Diencephalon (tissue), 1 donor: ENCODE results near the gene AMBP. TPM values are rescaled to one million over a fixed set of nuclear protein-coding genes. Genes with fewer than 3 reads are reported as not detected.

Experiments
- total RNA-seq: library from RNA; depleted of rRNA; stranded (reverse); fragments of >200 nt; gene quantifications from one replicate; pipeline ENCODE4 v1.2.3, GENCODE V29; 2014

The AMBP gene
- not detected for total RNA-seq

DNA sequence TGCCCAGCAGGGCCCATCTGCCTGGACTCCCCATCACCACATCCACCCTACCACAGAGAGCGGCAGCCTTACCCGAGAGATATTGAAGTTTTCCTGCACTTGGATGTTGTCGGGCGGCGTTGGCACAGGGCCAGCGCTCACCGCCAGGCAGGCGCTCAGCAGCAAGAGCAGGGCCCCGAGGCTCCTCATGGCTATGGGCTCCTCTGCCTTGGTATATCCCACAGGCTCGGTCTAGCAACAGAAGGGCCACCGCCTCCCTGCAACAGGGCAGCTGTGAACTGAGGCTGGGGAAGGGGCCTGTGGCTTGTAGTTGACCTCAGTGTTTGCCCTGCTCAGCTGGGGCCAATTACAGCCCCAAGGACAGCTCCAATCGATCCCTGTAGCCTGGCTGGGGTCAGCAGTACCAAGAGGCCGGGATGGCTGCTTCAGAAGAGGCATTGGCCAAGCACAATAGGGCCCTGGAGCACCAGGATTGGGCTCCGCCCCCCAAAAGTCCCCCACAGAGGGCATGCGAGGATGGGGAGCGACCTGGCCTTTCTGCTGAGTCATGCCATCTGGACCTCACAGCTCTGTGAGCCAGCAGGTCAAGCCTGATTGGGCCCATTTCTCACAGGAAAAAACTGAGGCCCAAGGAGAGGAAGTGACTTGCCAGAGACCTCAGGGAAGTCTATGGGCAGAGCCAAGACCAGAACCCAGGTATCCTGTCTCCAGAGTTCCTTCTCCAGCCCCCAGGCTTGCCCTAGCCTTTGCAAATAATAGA, at the start of gene AMBP:
Gene AMBP, minus strand, starts transcription at position 280 of the 760 bp plus-strand sequence. Its CDS starts 91 bp downstream, at position 189.

GRCh38 chr9:114098936-114099668, 21.0 kb upstream of the AMBP start, which contains the start of gene KIF12:
KIF12 (minus strand) TSS chr9:114099292; CDS start chr9:114099276, 16 bp downstream.

Other genes starting within 250 kb of the AMBP start
- 10.1 TPM for gene ZNF618, start 202.0 kb downstream of the AMBP start, total RNA-seq
- 0.92 TPM for gene KIF12, start 21.0 kb upstream of the AMBP start, total RNA-seq
- gene COL27A1, start 77.2 kb upstream of the AMBP start, total RNA-seq = 1.6 TPM
- gene ORM1, start 244.8 kb upstream of the AMBP start, total RNA-seq = not detected